NCI-H2227 (cell line): ENCODE measurements around the gene AKAP4.

Source experiments
- DNase-seq: peaks from one replicate; lab custom pipeline; 2025; ENCODE audit not compliant: unreplicated experiment; lab: John Stamatoyannopoulos, UW

AKAP4 gene, protein sequence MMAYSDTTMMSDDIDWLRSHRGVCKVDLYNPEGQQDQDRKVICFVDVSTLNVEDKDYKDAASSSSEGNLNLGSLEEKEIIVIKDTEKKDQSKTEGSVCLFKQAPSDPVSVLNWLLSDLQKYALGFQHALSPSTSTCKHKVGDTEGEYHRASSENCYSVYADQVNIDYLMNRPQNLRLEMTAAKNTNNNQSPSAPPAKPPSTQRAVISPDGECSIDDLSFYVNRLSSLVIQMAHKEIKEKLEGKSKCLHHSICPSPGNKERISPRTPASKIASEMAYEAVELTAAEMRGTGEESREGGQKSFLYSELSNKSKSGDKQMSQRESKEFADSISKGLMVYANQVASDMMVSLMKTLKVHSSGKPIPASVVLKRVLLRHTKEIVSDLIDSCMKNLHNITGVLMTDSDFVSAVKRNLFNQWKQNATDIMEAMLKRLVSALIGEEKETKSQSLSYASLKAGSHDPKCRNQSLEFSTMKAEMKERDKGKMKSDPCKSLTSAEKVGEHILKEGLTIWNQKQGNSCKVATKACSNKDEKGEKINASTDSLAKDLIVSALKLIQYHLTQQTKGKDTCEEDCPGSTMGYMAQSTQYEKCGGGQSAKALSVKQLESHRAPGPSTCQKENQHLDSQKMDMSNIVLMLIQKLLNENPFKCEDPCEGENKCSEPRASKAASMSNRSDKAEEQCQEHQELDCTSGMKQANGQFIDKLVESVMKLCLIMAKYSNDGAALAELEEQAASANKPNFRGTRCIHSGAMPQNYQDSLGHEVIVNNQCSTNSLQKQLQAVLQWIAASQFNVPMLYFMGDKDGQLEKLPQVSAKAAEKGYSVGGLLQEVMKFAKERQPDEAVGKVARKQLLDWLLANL

DNA sequence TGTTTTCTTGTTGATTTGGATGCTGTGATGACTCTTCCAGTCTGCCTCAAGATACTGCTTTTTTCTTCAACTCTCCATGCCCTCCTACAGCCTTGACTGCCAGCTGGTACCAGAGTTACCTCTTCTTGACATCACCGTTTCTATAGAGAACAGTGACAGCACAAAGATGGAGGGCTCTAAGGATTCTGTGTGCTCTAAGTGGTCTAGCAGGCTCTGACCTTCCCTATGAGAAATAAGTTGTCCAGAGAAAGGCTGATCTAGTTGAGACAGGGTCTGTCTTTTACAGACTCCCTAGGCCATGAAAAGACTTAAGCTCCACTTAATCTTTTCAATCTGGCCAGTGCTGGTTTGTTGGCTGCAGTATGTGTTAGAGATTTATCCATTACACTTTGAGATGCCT is at the start of gene AKAP4:
AKAP4 (minus strand) TSS at position 101 of the 400 bp plus-strand sequence. CDS start 118 bp downstream, outside the sequence.
- DNase-seq = no peak

DNA sequence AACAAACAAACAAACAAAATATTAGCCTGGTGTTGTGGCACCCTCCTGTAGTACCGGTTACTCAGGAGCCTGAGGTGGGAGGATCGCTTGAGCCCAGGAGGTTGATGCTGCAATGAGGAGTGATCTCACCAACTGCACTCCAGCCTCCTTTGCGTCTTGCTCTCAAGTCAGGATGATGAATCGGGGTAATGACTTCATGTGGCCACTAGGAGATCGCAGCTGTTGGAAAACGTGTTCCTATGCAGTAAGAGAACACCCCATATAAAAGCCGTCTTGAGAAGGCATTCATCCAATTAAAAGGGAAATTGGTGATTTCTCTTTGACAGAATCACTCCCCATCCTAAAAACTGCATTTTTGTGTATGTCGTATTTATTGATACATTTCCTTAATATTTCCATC is 10.7 kb upstream of the AKAP4 start:
- peak; percentile 34 for DNase-seq

DNA sequence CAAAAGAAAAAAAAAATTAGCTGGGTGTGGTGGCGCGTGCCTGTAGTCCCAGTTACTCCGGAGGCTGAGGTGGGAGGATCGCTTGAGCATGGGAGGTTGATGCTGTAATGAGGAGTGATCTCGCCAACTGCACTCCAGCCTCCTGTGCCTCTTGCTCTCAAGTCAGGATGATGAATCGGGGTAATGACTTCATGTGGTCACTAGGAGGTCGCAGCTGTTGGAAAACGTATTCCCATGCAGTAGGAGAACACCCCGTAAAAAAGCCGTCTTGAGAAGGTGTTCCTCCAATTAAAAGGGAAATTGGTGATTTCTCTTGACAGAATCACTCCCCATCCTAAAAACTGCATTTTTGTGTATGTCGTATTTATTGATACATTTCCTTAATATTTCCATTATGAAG is 5.9 kb upstream of the AKAP4 start:
- DNase-seq = no peak

DNA sequence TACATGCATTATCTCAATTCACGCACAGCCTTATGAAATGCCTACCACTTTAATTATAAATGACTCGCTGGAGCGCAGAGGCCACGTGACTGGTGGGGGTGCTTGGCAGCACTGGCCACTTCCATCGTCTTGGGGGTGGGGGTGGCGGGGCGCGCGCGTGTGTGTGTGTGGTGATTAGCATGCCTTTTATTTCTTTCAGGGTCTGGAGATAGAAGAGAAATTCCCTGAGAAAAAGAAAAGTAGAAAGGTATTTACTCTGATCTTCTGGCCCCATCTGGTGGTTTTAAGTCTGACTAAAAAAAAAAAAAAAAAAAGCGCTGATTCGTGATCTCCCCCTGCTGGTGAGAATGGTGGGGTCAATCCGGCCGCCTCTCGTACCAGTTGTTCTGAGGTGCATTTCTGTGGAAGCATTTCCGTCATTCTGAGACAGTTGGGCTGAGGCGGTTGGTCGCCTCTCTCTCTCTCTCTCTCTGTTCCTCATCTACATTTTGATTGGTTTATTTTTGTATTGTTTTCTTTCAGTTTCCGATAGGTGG is 3.6 kb upstream of the AKAP4 start, which contains the start of gene CCNB3:
CCNB3 (plus strand) TSS at position 402 of the 536 bp plus-strand sequence. CDS start 80,399 bp downstream, outside the sequence.
- peak; percentile 87 for DNase-seq

DNA sequence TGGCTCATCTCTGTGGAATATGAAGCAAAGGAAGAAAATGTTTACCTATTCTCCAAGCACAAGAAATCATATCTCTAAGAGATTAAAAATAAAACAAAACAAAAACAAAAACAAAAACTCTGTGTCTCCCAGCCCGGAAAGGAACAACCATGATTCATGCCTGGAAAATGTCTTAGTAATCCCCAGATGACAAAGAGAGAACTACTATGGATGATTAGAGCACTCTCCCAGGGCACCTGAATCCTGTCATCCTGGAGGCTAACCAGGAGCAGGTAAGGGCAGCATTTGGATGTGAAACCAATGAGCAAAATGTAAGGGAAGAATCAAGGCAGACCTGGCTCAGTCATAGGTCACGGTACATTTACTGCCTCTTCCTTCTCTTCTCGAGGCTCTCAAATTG is 1.7 kb upstream of the AKAP4 start:
- DNase-seq = no peak

DNA sequence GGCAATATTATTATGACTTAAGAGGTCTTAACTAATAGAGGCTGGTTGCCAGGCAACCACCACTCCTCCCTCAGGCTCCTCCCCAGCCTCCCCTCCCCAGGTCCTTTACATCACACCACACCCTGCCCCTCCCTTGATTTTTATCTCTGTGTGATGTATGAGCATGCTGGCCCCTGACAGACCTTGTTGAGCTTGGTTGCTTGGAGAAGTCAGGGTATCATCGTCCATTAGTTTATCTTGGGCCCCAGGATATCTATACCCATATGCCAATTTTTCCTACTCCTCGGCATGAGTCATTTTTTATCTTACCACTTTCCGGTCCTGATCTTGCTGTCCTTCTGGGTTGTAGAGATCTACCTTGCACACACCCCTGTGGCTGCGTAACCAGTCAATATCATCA is 2.5 kb downstream of the AKAP4 start:
- DNase-seq = no peak

DNA sequence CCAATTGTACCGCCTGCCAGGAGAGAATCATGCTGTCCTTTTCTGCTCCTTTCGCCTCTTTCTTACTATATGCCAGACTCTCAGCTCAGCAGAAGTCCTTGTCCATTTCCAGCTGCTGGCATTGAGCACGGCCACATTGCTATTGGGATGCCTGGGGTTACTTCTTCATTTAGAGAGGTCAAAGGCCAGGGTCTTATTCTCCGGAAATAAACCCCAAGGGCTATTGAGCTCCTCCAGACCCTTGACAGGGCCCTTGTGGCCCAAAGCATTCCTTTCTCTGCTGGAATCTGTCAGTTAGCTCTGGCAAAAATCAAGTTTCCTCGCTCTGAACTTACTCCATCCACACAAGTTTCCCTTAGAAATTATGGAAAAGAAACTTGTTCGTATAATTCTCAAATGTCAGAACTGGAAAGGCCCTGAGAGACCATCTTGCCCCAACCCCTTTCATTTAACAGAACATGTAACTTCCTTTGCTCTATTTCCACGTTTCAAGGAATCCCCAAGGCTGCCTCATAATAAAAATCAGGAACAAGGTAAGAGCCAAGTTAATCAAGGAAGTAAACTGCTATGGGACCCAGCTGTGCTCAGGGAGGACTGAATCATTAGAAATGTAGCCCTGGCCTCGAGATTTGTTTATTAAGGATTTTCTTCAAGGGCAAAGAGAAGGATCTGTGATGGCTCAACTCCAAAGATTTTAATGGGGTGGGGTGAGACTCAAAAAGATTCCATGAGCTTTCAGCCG is 11.8 kb downstream of the AKAP4 start:
- no peak for DNase-seq

DNA sequence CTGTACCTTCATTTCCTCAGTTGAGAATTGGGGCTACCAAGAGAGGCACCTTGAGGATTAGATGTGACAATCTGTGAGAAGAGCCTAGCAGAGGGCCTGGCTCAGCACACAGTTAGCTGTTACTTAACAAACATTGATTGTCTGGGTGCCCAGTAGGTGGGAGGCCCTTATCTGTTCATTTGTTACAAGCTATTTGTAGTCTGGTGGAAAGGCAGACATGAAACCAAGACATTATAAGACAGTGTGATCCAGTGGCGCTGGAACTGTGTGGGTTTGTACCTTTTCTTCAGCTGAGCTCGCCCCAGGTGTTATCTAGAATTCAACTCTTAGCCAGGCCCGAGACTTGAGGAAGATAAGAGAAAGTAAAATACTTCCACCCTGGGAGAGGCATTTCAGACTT is 16.9 kb downstream of the AKAP4 start:
- no peak for DNase-seq

DNA sequence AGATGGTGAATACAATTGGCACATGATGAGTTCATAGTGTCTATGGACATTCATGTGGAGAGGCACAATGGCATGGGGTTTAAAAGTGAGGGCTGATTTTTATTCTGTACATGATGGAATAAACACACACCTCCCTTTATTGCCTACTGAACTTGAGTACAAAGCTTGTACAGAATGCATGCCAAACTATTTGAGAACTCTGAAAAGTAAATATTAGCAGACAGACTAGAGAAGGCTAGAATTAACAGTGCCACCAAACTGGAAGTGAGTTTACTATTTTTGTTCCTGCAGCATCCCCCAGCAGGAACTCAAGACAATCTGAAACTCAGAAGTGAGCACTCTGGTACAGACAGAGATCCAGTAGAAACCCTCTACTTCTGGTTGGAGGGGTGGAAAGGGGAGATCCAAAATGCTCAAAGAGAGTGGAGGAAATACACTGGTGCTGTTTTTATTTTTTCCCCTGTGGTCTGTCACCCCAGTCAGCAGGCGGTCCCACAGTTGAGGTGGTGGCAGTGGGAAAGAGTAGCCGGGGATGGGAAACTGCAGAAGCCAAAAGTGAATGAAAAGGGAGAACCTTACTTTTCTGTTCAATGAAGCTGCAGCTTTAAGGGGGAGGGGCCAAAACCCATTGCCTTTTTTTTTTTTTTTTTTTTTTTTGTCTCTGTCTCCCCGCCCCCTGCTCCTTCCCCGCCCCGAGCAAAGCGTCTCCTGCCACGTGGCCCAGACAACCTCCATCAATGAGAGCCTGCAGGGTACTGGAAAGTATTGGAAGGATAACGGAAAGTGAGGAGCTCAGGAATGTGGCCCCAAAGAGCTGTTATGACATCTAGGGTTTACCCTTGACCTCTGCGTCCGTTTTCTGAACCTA is 20.5 kb downstream of the AKAP4 start:
- DNase-seq = no peak

DNA sequence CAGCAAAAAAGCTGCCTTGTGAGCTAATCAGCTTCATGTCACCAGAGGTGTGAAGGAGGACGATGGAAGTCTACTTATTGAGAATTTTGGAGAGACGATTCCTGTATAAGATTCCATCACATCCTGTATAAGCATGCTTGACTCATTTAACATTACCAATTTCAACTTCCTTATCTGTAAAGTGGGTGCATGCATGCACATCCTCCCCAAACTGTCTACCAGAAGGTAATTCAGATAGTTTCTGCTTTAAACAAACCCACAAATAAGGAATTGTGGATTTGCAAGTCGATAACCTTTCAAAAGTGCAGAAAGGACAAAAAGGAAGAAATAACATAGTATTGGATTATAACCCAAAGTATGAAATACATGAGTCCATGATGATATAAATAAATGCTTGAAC is 31.1 kb downstream of the AKAP4 start:
- no peak for DNase-seq

DNA sequence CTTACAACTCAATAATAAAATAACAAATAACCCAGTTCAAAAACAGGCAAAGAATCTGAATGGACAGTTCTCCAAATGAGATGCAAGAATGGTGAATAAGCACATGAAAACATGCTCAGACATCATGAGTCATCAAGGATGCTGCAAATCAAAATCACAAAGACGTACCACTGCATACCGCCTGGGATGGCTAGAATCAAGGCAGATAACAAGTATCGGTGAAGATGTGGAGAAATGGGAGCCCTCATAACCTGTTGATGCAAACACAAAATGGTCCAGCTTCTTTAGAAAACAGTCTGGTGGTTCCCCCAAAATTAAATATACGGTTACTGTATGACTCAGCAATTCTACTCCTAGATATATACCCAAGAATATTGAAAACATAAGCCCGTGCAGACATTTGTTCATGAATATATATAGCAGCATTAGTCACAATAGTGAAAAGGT is 32.5 kb downstream of the AKAP4 start:
- DNase-seq = no peak

DNA sequence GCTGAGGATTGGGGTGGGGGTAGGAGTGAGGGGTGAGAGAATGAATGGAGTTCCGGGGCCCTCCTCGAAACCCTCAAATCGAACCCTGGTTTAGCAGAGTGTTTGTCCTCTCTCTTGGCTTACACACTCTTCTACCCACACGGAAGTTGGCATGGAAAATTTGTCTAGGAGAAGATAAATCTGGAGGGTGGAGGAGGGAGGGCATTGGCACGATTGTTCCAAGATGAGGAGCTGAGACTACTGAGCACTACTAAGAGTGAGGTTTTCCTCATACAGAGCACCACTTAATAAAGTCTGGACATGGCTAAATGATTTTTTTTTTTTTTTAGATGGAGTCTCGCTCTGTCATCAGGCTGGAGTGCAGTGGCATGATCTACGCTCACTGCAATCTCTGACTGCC is 33.4 kb downstream of the AKAP4 start:
- no peak for DNase-seq

DNA sequence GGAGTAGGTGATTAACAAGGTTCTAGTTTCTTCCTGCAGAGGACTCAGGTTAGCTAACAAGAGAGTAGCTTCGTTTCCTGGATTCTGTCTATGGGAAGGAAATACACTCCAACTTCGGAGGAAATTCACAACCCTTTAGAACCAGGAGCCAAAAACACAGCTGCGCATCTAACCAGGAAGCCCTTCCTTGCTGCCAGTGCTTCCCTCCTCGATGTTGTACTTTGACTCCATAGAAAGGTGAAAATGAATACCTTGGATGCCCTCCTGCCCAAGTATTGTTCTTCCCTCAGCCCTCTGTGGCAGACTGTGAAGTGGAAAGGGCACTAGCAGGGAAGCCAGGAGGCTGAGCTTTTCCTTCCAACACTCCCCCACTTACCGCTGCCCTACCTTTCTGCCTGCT is 35.1 kb downstream of the AKAP4 start:
- no peak for DNase-seq

DNA sequence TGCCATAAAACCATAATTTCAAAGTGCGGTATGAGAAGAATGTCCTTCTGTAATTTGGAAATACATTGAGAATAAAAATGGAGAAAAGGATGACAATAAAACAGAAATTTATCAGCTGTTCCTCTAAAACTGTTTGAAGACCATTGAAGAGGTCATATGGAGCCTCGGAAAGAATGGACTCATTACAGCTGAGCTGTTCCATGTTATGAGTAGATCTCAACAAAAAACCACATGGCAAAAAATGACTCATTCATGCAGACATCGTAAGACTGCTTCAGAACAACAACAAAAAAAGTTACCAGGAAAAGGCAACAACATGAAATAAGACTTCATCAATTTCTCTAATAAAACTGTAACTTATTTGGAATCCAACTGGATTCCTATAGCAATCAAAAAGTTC is 39.7 kb downstream of the AKAP4 start:
- no peak for DNase-seq

DNA sequence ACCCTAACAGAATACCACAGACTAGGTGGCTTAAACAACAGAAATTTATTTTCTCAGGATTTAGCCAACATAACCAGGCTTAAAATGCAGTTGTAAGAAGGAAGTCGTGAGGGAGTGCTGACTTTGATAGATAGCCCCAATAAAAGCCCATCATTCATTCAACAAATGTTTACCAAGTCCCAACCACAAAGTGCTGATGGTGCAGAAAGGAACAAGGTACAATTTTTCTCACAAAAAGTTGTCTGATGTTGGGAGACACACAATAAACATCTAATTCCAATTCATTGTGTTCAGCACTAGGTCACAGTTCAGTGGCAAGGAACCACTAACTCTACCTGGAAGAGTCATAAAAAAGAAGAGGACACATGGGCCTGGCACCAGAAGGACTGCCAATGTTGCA is 42.2 kb downstream of the AKAP4 start:
- DNase-seq = no peak

DNA sequence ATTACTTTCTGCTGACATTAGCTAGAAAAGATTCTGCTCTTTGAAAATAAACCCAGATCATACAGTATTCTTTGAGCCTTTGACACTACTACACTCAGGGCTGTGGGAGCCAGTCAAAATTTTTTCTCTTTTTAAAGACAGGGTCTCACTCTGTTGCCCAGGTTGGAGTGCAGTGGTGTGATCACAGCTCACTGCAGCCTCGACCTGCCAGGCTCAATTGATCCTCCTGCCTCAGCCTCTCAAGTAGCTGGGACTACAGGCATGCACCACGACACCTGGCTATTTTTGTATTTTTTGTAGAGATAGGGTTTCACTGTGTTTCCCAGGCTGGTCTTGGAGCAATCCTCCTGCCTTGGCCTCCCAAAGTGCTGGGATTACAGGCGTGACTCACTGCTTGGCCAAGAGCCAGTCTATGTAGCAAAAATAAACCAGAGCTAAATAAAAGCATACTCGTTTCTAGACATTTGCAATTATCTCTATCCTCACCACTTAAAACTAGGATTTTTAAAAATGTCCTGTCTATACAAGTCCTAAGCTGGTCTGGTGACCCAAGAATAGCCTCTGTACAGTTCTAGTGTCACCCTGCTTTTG is 43.2 kb downstream of the AKAP4 start:
- DNase-seq = no peak

DNA sequence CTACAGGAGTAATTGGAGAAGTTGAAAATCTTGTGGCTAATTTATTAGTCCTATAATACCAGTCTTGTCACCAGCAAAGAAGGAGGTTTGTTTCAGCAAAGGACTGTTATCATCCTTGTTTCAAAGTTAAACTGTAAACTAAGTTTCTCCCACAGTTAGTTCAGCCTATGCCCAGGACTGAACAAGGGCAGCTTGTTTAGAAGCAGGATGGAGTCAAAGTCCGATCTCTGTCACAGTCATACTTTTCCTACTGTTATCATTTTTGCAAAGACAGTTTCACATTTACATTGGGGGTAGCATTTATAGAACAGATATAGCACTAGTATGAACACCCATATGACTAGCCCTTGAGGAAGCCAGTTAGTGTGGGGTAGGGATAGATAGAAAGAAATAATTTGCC is 46.4 kb downstream of the AKAP4 start:
- DNase-seq = no peak

DNA sequence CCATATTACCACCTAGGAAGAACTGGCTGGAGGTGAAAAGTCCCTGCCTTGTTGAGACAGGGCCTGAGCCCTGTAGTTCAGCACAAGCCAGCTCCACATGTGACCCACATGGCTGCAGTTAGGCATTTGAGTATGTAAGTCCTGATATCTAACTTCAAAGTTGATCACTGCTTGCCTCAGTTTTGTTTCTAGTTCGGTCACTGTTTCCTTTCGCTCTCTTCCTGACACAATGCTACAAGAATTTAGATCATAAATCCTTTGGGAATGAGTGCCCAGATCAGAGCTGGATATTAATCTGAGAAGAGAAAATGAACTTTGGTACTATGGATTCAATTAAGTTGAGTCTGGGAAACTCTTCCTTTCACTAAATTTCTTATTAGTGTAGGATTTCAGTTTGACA is 48.4 kb downstream of the AKAP4 start:
- no peak for DNase-seq

DNA sequence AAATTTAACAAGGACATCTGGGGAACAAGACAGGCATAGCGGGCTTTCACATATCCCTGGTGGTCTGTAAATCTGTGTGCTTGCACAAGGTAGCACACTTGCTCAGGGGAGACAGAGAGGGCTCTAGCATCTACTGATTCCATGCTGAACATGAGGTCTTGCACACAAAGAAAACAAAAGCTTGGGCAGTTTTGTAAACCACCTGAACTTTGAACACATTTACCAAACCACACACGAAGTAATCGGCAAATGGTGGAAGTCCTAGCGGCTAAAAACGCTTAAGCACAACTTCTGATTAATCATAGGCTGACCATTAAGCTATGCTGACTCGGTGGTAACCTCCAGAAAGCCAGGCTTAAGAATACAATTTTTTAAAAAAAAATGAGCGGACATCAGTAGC is 52.8 kb downstream of the AKAP4 start:
- DNase-seq = no peak
